Measurements from ENCODE around the gene PIGU.
"Not testable (repeated sequence)": the region's sequence is repeated elsewhere in the genome, so short reads cannot be mapped to it uniquely, and the experiment has no call there.

PIGU gene

GRCh38 chr20:34525709-34526416, 151.0 kb downstream of the PIGU start:
- no peaks in the 10 kb centered on the region for H3K9me3 ChIP-seq
- H3K36me3 ChIP-seq = peaks cover 50% of the 10 kb centered on the region
- H3K4me3 ChIP-seq (ENCODE audit: low read depth in 1 of 2, low read length in 1 of 2) = no peak overlapping the region
- no peaks in the 10 kb centered on the region for H3K27me3 ChIP-seq
- no peak overlapping the region for H3K27ac ChIP-seq
- TF ChIP-seq CTCF (IDR thresholded peaks at IDR 0.05) = no peak
- H3K4me1 ChIP-seq (ENCODE audit: control insufficient read depth in 1 of 2, insufficient read depth in 1 of 2, low read depth in 1 of 2, low read length in 1 of 2) = peaks cover 0 to 6% of the 10 kb centered on the region in 2 experiments

DNA sequence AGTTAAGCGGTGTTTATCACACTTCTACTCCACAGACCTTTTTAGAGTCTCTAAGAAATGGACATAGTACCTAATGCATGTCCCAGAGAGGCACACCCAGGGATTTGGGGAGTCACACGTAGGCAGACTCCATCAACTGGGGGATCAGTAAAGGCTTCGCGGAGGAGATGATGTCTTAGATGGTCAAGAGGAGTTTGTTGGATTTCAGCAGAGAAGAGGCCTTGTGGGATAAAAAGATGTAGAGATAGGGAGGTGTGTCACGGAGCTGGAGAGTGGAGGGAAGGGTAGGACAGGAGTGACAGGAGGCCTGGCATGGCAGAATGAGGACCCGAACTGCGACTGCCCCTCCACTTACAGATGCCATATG, 151.6 kb downstream of the PIGU start:
- no peak overlapping the region for H3K4me3 ChIP-seq (ENCODE audit: low read depth in 1 of 2, low read length in 1 of 2)
- peaks cover 45% of the 10 kb centered on the region for H3K36me3 ChIP-seq
- no peaks in the 10 kb centered on the region for H3K9me3 ChIP-seq
- H3K27ac ChIP-seq = no peak overlapping the region
- H3K4me1 ChIP-seq (ENCODE audit: control insufficient read depth in 1 of 2, insufficient read depth in 1 of 2, low read depth in 1 of 2, low read length in 1 of 2) = peaks cover 0 to 6% of the 10 kb centered on the region in 2 experiments
- H3K27me3 ChIP-seq = no peaks in the 10 kb centered on the region
- no peak for TF ChIP-seq CTCF (IDR thresholded peaks at IDR 0.05)

DNA sequence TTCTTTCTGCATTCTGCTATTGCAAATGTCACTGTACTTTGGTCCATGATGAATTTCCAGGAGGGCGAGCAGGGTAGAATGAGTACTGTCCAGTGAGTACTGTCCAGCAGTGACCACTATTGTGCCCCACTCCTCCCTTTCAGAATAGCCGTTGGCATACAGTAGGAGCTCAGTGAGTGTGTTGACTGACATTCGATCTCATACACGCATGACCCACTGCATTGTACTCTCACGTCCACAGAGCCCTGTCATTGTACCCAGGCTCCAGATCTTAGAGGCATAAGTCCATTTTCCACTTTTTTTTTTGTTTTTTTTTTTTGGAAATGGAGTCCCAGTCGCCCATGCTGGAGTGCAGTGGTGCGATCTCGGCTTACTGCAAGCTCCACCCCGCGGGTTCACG, 152.5 kb downstream of the PIGU start:
- Histone ChIP-seq H3K27me3 (no peaks in the 10 kb centered on the region), H3K36me3 (peaks cover 39% of the 10 kb centered on the region), H3K27ac (no peak overlapping the region), H3K9me3 (no peaks in the 10 kb centered on the region), H3K4me3 (ENCODE audit: low read depth in 1 of 2, low read length in 1 of 2) (no peak overlapping the region), H3K4me1 (ENCODE audit: control insufficient read depth in 1 of 2, insufficient read depth in 1 of 2, low read depth in 1 of 2, low read length in 1 of 2) (peaks cover 0 to 6% of the 10 kb centered on the region in 2 experiments)
- TF ChIP-seq CTCF (IDR thresholded peaks at IDR 0.05) = no peak

DNA sequence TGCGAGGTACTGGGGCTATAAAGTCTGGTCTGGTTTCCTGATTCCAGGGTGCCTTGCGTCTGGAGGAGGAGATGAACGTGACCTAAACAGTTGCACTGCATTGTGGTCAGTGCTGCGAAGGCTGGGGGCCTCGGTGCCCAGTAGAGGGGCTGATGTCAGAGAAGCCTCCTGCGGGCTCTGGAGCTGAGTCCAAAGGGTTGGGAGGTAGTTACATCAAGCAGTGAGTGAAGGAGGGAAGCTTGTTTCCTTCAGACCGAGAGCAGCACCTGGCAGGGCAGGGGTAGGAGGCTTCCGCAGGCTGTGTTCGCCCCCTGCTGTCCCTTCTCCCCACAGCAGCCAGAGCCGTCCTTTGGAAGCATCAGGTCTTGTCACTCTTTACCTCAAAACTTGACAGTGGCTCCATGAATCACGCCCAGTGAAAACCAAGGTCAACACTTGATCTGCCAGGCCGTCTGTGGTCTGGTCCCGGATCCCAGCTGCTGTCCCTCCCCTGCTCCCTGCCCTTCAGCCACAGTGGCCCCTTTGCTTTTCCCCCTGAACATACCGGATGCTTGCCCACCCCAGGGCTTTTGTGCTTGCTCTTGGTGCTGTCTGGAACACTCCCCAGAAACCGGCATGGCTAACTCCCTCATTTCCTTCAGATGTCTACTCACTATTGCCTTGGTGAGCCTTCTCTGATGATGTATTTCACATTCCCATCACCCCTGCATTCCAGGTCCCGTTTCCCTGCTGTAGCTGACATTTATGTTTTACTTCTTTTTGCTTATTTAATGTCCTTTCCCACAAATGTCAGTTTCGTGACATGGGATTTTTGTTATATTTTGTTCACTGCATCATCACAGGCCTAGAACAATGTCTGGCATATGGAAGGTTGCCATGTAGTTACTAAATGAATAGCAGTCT, 153.7 kb downstream of the PIGU start:
- Histone ChIP-seq H3K9me3 (no peaks in the 10 kb centered on the region), H3K4me3 (ENCODE audit: low read depth in 1 of 2, low read length in 1 of 2) (no peak overlapping the region), H3K4me1 (ENCODE audit: control insufficient read depth in 1 of 2, insufficient read depth in 1 of 2, low read depth in 1 of 2, low read length in 1 of 2) (peaks cover 0 to 6% of the 10 kb centered on the region in 2 experiments), H3K27me3 (no peaks in the 10 kb centered on the region), H3K27ac (no peak overlapping the region), H3K36me3 (peaks cover 27% of the 10 kb centered on the region)
- no peak for TF ChIP-seq CTCF (IDR thresholded peaks at IDR 0.05)

DNA sequence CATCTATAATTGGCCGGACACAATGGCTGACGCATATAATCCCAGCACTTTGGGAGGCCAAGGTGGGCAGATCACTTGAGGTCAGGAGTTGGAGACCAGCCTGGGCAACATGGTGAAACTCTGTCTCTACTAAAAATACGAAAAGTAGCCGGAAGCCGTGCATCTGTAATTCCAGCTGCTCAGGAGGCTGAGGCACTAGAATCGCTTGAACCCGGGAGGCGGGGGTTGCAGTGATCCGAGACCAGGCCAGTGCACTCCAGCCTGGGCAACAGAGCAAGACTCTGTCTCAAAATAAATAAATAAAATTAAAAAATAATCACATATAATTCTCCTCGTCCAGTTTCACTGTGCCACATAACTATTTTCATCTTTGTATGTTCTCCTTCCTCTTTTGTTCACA, 157.1 kb downstream of the PIGU start:
- H3K4me3 ChIP-seq (ENCODE audit: low read depth in 1 of 2, low read length in 1 of 2); H3K27me3 ChIP-seq; H3K36me3 ChIP-seq; H3K9me3 ChIP-seq; H3K27ac ChIP-seq: not testable (repeated sequence)
- H3K4me1 ChIP-seq (ENCODE audit: control insufficient read depth in 1 of 2, insufficient read depth in 1 of 2, low read depth in 1 of 2, low read length in 1 of 2) = peaks cover 17 to 24% of the 10 kb centered on the region in 2 experiments

DNA sequence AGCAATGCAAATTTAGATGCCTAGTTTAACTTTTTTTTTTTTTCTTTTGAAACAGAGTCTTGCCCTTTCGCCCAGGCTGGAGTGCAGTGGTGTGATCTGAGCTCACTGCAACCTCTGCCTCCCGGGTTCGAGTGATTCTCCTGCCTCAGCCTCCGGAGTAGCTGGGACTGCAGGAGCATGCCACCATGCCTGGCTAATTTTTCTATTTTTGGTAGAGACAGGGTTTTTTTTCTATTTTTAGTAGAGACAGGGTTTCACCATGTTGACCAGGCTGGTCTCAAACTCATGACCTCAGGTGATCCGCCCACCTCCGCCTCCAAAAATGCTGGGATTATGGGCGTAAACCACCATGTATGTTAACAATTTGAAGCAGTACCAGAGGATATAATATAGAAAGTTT, 158.0 kb downstream of the PIGU start:
- H3K4me1 ChIP-seq (ENCODE audit: control insufficient read depth in 1 of 2, insufficient read depth in 1 of 2, low read depth in 1 of 2, low read length in 1 of 2) = peaks cover 17 to 25% of the 10 kb centered on the region in 2 experiments
- not testable (repeated sequence) for H3K27ac ChIP-seq; H3K36me3 ChIP-seq; H3K27me3 ChIP-seq; H3K9me3 ChIP-seq; H3K4me3 ChIP-seq (ENCODE audit: low read depth in 1 of 2, low read length in 1 of 2)
